ENCODE measurements around the gene MARCHF5. TPM values are rescaled to one million over a fixed set of nuclear protein-coding genes. Genes with fewer than 3 reads are reported as not detected.
"Not testable (repeated sequence)": the region's sequence is repeated elsewhere in the genome, so short reads cannot be mapped to it uniquely, and the experiment has no call there.

MARCHF5 gene
- total RNA-seq, 3 donors from 2014 or later = 29.1 to 31.6 (median 29.5) TPM

- H3K4me1 Mint-ChIP-seq (ENCODE audit: low read depth) = peaks cover 19% of the 10 kb centered on the region
- not testable (repeated sequence) for H3K9me3 Mint-ChIP-seq; H3K36me3 Mint-ChIP-seq (ENCODE audit: insufficient read depth); H3K4me3 Mint-ChIP-seq; ATAC-seq; H3K27me3 Mint-ChIP-seq (ENCODE audit: low read depth); DNase-seq
Measured at GRCh38 chr10:92329927-92330326, 39.0 kb downstream of the MARCHF5 start.

GRCh38 chr10:92342796-92343195 lies 51.8 kb downstream of the MARCHF5 start:
- ATAC-seq (no peak), DNase-seq (no peak)
- Mint-ChIP-seq H3K4me3 (no peak overlapping the region), H3K36me3 (ENCODE audit: insufficient read depth) (peaks cover 17% of the 10 kb centered on the region), H3K27me3 (ENCODE audit: low read depth) (no peaks in the 10 kb centered on the region), H3K4me1 (ENCODE audit: low read depth) (peaks cover 1% of the 10 kb centered on the region), H3K9me3 (no peaks in the 10 kb centered on the region)

DNA sequence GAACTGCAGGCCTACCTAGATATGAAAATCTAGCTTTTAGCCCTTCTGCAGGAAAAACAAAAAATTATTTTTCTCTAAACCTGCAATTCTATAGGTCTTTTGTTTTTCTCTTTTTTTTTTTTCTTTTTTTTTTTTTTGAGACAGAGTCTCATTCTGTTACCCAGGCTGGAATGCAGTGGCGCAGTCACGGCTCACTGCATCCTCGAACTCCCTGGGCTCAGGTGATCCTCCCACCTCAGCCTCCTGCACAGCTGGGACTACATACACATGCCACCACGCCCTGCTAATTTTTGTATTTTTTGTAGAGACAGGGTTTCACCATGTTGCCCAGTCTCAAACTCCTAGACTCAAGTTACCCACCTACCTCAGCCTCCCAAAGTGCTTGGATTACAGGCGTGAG lies 54.6 kb downstream of the MARCHF5 start:
- H3K27me3 Mint-ChIP-seq (ENCODE audit: low read depth); H3K4me1 Mint-ChIP-seq (ENCODE audit: low read depth); DNase-seq; H3K4me3 Mint-ChIP-seq; H3K9me3 Mint-ChIP-seq; ATAC-seq: not testable (repeated sequence)
- peaks cover 33% of the 10 kb centered on the region for H3K36me3 Mint-ChIP-seq (ENCODE audit: insufficient read depth)

DNA sequence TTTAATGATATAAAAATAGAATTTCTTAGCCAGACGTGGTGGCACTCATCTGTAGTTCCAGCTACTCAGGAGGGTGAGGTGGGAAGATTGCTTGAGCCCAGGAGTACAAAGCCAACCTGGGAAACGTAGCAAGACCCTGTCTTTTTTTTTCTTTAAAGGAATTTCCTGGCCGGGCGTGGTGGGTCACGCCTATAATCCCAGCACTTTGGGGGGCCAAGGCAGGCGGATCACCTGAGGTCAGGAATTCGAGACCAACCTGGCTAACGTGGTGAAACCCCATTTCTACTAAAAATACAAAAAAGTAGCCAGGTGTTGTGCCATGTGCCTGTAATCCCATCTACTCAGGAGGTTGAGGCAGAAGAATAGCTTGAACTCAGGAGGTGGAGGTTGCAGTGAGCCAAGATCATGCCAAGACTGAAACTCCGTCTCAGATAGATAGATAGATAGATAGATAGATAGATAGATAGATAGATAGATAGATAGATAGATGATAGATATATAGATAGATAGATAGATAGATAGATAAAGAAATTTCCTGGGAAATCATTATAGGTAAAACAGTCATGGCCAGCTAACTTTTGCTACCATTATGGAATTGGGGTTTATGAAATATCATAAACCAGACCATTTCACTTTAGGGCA lies 56.2 kb downstream of the MARCHF5 start:
- not testable (repeated sequence) for DNase-seq; H3K27me3 Mint-ChIP-seq (ENCODE audit: low read depth); H3K9me3 Mint-ChIP-seq; H3K4me3 Mint-ChIP-seq; ATAC-seq; H3K4me1 Mint-ChIP-seq (ENCODE audit: low read depth)
- H3K36me3 Mint-ChIP-seq (ENCODE audit: insufficient read depth) = peaks cover 28% of the 10 kb centered on the region

DNA sequence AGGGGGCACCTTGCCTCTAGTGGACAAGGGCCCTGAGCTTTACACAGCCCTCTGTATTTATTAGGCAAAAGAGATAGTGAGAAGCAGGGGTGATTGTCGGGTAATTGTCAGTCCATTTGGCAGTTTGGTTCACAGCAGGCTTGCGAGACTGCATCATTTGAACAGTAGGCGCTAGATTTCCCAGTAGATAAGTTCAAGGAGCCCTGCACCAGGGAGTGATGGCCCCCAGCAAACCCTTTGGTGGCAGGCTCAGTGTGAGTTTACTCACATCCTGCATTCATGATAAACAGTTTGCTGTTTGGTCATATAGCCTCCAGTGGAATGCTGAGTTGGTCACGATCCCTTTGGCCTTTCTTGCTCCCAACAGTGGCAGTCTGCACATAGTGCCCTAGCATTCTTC lies 59.4 kb downstream of the MARCHF5 start:
- Mint-ChIP-seq H3K9me3 (no peaks in the 10 kb centered on the region), H3K27me3 (ENCODE audit: low read depth) (no peaks in the 10 kb centered on the region), H3K4me1 (ENCODE audit: low read depth) (no peaks in the 10 kb centered on the region), H3K36me3 (ENCODE audit: insufficient read depth) (peaks cover 18% of the 10 kb centered on the region), H3K4me3 (no peak overlapping the region)
- no peak for DNase-seq
- no peak for ATAC-seq

GRCh38 chr10:92354587-92354986 lies 63.6 kb downstream of the MARCHF5 start:
- H3K4me1 Mint-ChIP-seq (ENCODE audit: low read depth) = no peaks in the 10 kb centered on the region
- ATAC-seq (no peak), DNase-seq (no peak)
- H3K27me3 Mint-ChIP-seq (ENCODE audit: low read depth) = no peaks in the 10 kb centered on the region
- peaks cover 8% of the 10 kb centered on the region for H3K36me3 Mint-ChIP-seq (ENCODE audit: insufficient read depth)
- no peaks in the 10 kb centered on the region for H3K9me3 Mint-ChIP-seq
- no peak overlapping the region for H3K4me3 Mint-ChIP-seq

DNA sequence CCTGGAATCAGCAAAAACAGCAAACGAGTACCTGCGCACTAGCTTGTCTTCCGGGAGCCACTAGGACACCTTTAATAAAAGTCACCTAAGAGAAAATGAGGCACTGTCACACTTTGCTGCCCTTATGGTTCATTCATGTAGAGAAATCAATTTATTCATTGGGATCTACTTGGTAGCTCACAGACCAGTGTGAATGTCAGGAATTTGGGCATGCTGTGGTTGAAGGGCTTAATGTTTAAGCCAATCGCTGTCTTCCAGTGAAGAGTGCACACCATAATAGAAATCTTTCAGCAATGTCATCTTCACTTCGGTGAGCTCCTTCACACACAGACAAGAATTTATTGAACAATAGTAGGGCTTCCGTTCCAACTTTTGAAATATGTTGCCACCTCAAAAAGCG lies 65.1 kb downstream of the MARCHF5 start:
- Mint-ChIP-seq H3K27me3 (ENCODE audit: low read depth) (peaks cover 3% of the 10 kb centered on the region), H3K36me3 (ENCODE audit: insufficient read depth) (no peaks in the 10 kb centered on the region), H3K9me3 (no peaks in the 10 kb centered on the region), H3K4me3 (no peak overlapping the region), H3K4me1 (ENCODE audit: low read depth) (no peaks in the 10 kb centered on the region)
- ATAC-seq (no peak), DNase-seq (no peak)

DNA sequence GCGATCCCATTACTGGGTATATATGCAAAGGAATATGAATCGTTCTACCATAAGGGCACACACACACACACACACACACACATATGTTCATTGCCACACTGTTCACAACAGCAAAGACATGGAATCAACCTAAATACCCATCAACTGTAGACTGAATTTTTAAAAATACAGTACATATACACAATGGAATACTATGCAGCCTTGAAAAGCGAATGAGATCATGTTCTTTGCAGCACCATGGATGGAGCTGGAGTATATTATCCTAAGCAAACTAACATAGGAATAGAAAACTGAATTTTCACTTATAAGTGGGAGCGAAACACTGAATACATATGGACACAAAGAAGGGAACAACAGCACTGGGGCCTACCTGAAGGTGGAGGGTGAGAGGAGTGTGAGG lies 72.5 kb downstream of the MARCHF5 start:
- ATAC-seq (no peak), DNase-seq (no peak)
- H3K4me1 Mint-ChIP-seq (ENCODE audit: low read depth) = no peaks in the 10 kb centered on the region

DNA sequence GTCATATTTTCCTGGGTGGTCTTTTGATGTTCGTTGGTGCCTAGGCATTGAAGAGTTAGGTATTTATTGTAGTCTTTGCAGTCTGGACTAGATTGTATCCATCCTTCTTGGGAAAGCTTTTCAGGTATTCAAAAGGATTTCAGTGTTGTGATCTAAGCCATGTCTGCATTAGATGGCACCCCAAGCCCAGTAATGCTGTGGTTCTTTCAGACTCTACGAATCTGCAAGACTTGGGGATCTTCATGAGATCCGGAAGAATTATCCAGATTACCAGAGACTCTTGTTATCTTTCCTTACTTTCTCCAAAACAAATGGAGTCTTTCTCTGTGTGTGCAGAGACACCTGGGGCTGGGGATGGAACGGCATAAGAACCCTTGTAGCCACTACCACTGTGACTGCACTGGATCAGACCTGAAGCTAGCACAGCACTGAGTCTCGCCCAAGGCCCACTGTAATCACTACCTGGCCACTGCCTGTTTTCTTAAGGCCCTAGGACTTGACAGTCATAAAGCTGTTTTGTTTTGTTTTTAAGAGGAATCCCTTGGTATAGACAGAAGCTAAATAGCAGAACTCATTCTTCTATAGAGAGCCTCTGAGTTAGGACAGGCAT lies 75.5 kb downstream of the MARCHF5 start:
- Mint-ChIP-seq H3K27me3 (ENCODE audit: low read depth) (peaks cover 17% of the 10 kb centered on the region), H3K4me1 (ENCODE audit: low read depth) (no peaks in the 10 kb centered on the region), H3K36me3 (ENCODE audit: insufficient read depth) (no peaks in the 10 kb centered on the region), H3K9me3 (no peaks in the 10 kb centered on the region), H3K4me3 (no peak overlapping the region)
- ATAC-seq = no peak
- no peak for DNase-seq

More for the DNA sequence above, 72.5 kb downstream of the MARCHF5 start:
- peaks cover 25% of the 10 kb centered on the region for H3K27me3 Mint-ChIP-seq (ENCODE audit: low read depth)
- no peak overlapping the region for H3K4me3 Mint-ChIP-seq
- H3K9me3 Mint-ChIP-seq = no peaks in the 10 kb centered on the region
- no peaks in the 10 kb centered on the region for H3K36me3 Mint-ChIP-seq (ENCODE audit: insufficient read depth)

DNA sequence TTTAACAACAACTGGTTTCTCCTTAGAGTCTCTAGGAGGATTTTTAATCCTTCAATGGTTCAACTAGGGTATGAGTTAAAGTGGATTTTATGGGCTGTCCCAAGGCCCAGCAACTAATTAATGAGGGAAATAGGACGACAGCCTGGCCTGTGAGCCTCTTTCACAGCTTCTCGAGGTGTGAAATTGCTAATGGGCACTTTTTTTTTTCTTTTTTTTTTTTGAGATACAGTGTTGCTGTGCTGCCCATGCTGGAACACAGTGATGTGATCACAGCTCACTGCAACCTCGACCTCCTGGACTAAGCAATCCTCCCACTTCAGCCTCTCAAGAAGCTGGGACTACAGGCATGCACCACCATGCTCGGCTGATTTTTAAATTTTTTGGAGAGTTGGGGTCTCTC lies 87.0 kb downstream of the MARCHF5 start:
- ATAC-seq (no peak), DNase-seq (no peak)
- Mint-ChIP-seq H3K36me3 (ENCODE audit: insufficient read depth) (no peaks in the 10 kb centered on the region), H3K4me1 (ENCODE audit: low read depth) (no peaks in the 10 kb centered on the region), H3K4me3 (no peak overlapping the region), H3K27me3 (ENCODE audit: low read depth) (peaks cover 3% of the 10 kb centered on the region), H3K9me3 (no peaks in the 10 kb centered on the region)

- no peak overlapping the region for H3K4me3 Mint-ChIP-seq
- H3K36me3 Mint-ChIP-seq (ENCODE audit: insufficient read depth) = no peaks in the 10 kb centered on the region
- H3K4me1 Mint-ChIP-seq (ENCODE audit: low read depth) = no peaks in the 10 kb centered on the region
- DNase-seq = no peak
- no peaks in the 10 kb centered on the region for H3K9me3 Mint-ChIP-seq
- peaks cover 17% of the 10 kb centered on the region for H3K27me3 Mint-ChIP-seq (ENCODE audit: low read depth)
- no peak for ATAC-seq
Measured at GRCh38 chr10:92381543-92381954, 90.6 kb downstream of the MARCHF5 start.

DNA sequence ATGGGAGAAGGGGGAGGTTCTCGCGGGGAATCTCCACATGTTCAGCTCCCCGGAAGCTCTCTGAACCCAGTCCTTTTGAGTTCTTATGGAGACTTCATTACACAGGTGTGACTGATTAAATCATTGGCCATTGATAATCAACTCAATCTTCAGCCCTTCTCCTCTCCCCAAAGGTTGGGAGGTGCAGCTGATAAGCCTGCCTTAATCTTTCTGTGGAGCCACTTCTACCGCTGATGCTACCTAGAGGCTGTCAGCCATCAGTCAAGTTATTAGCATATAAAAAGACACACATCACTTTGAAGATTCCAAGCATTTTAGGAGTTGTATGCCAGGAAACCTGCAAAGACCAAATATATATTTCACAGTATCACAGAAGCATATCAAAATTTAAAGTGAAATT lies 91.7 kb downstream of the MARCHF5 start:
- no peak for ATAC-seq
- Mint-ChIP-seq H3K9me3 (no peaks in the 10 kb centered on the region), H3K27me3 (ENCODE audit: low read depth) (peaks cover 17% of the 10 kb centered on the region), H3K4me3 (no peak overlapping the region), H3K36me3 (ENCODE audit: insufficient read depth) (no peaks in the 10 kb centered on the region), H3K4me1 (ENCODE audit: low read depth) (no peaks in the 10 kb centered on the region)
- DNase-seq = no peak

DNA sequence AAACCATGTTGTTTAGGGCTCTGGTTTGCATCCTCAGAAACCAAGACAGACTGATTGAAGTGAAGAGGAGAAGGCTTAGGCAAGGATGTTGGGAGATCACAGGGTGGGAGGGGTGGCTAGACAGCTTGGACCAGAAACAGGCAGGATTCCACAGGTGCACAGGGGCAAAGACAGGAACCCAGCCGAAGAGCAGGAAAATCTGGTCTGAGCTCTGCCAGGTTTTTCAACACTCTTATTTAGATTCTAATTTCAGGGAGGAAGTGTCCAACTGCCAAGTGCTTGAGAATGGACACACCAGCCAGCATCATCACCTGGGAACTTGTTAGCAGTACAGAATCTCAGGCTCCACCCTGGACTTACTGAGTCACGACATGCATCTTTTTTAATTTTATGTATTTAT lies 93.8 kb downstream of the MARCHF5 start:
- ATAC-seq (no peak), DNase-seq (no peak)
- no peaks in the 10 kb centered on the region for H3K4me1 Mint-ChIP-seq (ENCODE audit: low read depth)
- peaks cover 20% of the 10 kb centered on the region for H3K27me3 Mint-ChIP-seq (ENCODE audit: low read depth)
- no peaks in the 10 kb centered on the region for H3K36me3 Mint-ChIP-seq (ENCODE audit: insufficient read depth)
- no peak overlapping the region for H3K4me3 Mint-ChIP-seq
- no peaks in the 10 kb centered on the region for H3K9me3 Mint-ChIP-seq

DNA sequence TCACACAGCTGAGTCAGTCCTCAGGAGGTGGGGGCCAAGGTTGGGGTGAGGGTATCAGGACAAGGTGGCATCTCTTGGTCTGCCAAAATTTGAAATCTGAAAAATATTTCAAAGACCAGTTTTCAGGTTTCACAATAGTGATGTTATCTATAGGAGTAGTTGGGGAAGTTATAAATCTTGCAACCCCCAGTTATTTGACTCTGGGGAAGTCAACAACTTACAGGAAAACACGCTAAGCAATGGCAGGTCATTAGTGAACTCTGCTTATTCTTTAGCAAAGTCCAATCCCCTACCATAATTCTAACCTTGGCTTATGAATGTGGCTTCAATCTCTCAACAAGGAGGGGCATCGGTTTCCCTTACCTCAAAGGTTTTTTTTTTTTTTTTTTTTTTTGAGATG lies 94.9 kb downstream of the MARCHF5 start:
- ATAC-seq (no peak), DNase-seq (no peak)
- Mint-ChIP-seq H3K4me3 (no peak overlapping the region), H3K27me3 (ENCODE audit: low read depth) (peaks cover 20% of the 10 kb centered on the region), H3K4me1 (ENCODE audit: low read depth) (no peaks in the 10 kb centered on the region), H3K36me3 (ENCODE audit: insufficient read depth) (no peaks in the 10 kb centered on the region), H3K9me3 (no peaks in the 10 kb centered on the region)

DNA sequence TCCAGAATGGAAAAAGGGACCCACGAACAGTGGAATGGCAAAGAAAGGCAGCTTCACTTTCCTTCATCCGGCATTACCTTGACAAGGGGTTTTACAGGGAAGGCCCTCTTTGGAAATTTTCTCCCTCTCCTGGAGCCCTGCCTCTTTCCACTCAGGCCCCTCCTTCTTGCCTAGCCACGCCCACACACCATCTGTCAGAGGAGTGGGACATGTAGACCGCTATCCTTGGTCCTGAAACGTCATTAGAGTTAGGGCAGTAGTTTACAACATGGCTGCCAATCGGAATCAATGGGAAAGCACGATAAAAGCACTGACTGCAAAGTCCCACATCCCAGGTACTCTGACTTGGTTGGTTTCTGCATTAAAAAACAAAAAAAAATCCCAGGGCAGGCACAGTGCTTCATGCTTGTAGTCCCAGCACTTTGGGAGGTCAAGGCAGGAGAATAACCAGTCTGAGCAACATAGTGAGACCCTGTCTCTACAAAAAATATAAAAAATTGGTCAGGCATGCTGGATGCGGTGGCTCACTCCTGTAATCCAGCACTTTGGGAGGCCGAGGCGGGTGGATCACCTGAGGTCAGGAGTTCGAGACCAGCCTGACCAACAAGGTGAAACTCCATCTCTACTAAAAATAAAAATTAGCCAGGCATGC lies 96.4 kb downstream of the MARCHF5 start:
- DNase-seq = no peak
- no peaks in the 10 kb centered on the region for H3K9me3 Mint-ChIP-seq
- ATAC-seq = no peak
- H3K36me3 Mint-ChIP-seq (ENCODE audit: insufficient read depth) = no peaks in the 10 kb centered on the region
- H3K4me3 Mint-ChIP-seq = no peak overlapping the region
- H3K27me3 Mint-ChIP-seq (ENCODE audit: low read depth) = peaks cover 17% of the 10 kb centered on the region
- H3K4me1 Mint-ChIP-seq (ENCODE audit: low read depth) = no peaks in the 10 kb centered on the region
